Immature natural killer cell (primary cell): ENCODE measurements around the gene SCAF8. TPM values are rescaled to one million over a fixed set of nuclear protein-coding genes. Genes with fewer than 3 reads are reported as not detected.
"Not testable (repeated sequence)": the region's sequence is repeated elsewhere in the genome, so short reads cannot be mapped to it uniquely, and the experiment has no call there.

Source experiments
- DNase-seq, 3 donors: peaks; one replicate each; pipeline ENCODE4 v3.0.0; 2022; ENCODE audit warnings: mixed read lengths in 1 of 3
- H3K27ac Mint-ChIP-seq, 6 donors: one replicate each; pipeline ENCODE4 v1.8.0; 2020; ENCODE audit warnings: mixed read lengths in 6 of 6, mild to moderate bottlenecking in 5 of 6, inconsistent platforms in 4 of 6, moderate library complexity in 3 of 6
- H3K27me3 Mint-ChIP-seq, 3 donors: one replicate each; pipeline ENCODE4 v1.8.0; 2020 to 2021; ENCODE audit warnings: low read depth in 3 of 3, mild to moderate bottlenecking in 3 of 3, mixed read lengths in 3 of 3, moderate library complexity in 3 of 3, inconsistent platforms in 1 of 3
- H3K36me3 Mint-ChIP-seq, 3 donors: one replicate each; pipeline ENCODE4 v1.8.0; 2020; ENCODE audit warnings: mixed read lengths in 3 of 3, inconsistent platforms in 2 of 3, mild to moderate bottlenecking in 2 of 3
- H3K4me1 Mint-ChIP-seq, 2 donors: one replicate each; pipeline ENCODE4 v1.8.0; 2020; ENCODE audit warnings: inconsistent platforms in 2 of 2, mild to moderate bottlenecking in 2 of 2, mixed read lengths in 2 of 2, moderate library complexity in 1 of 2
- H3K4me3 Mint-ChIP-seq, 5 donors: one replicate each; pipeline ENCODE4 v1.8.0; 2020; ENCODE audit warnings: mild to moderate bottlenecking in 5 of 5, mixed read lengths in 5 of 5, inconsistent platforms in 3 of 5, moderate library complexity in 3 of 5
- H3K9me3 Mint-ChIP-seq, 6 donors: one replicate each; pipeline ENCODE4 v1.8.0; 2020; ENCODE audit warnings: mild to moderate bottlenecking in 6 of 6, mixed read lengths in 6 of 6, inconsistent platforms in 4 of 6, moderate library complexity in 3 of 6
- polyA plus RNA-seq, 3 donors: library from polyadenylated mRNA; unstranded; fragments of 300-500 nt; fragmentation: Illumina TruSeq; gene quantifications; one replicate each; pipeline ENCODE4 v1.2.3, GENCODE V29; 2021

SCAF8 gene
- polyA plus RNA-seq: 10 to 100 TPM in 1 of 3 donors, 1 to 10 TPM in 2; 6.4 to 18.2 (median 8.1) TPM

- Mint-ChIP-seq H3K27me3 (peaks cover 5 to 20% (median 7%) of the 10 kb centered on the region in 3 donors), H3K4me1 (peaks cover 45 to 55% of the 10 kb centered on the region in 2 donors), H3K36me3 (no peaks in the 10 kb centered on the region), H3K9me3 (no peaks in the 10 kb centered on the region), H3K4me3 (peak within 1 kb of the TSS; percentile 86 to 93 (median 91)), H3K27ac (peak within 1 kb of the TSS; percentile 90 to 98 (median 96))
- DNase-seq: peak; percentile 87 to 89 (median 89)
Observed at GRCh38 chr6:154733183-154733625, at the start of gene SCAF8. Gene SCAF8, plus strand, starts transcription at chr6:154733416. Its CDS starts 485 bp downstream, at chr6:154733901.

- Mint-ChIP-seq H3K27ac (peak overlapping the region in 5 of 6 donors; percentile 12 to 78 (median 51)), H3K4me3 (peak overlapping the region; percentile 1 to 42 (median 12))
- DNase-seq: peak; percentile 2 to 11 (median 4)
Observed at GRCh38 chr6:154683756-154684523, 49.3 kb upstream of the SCAF8 start.

GRCh38 chr6:154686162-154686561 is 47.1 kb upstream of the SCAF8 start:
- no peak overlapping the region for H3K27ac Mint-ChIP-seq
- no peaks in the 10 kb centered on the region for H3K36me3 Mint-ChIP-seq
- peaks cover 0 to 2% (median 0%) of the 10 kb centered on the region in 3 donors for H3K27me3 Mint-ChIP-seq
- peaks cover 13% of the 10 kb centered on the region in 2 donors for H3K4me1 Mint-ChIP-seq
- DNase-seq: no peak
- no peaks in the 10 kb centered on the region for H3K9me3 Mint-ChIP-seq
- H3K4me3 Mint-ChIP-seq: no peak overlapping the region

More at GRCh38 chr6:154683756-154684523, 49.3 kb upstream of the SCAF8 start:
- Mint-ChIP-seq H3K4me1 (peaks cover 13% of the 10 kb centered on the region in 2 donors), H3K36me3 (no peaks in the 10 kb centered on the region), H3K27me3 (peaks cover 0 to 1% (median 0%) of the 10 kb centered on the region in 3 donors), H3K9me3 (no peaks in the 10 kb centered on the region)

- no peaks in the 10 kb centered on the region for H3K9me3 Mint-ChIP-seq
- H3K27ac Mint-ChIP-seq: no peak overlapping the region
- H3K36me3 Mint-ChIP-seq: no peaks in the 10 kb centered on the region
- peaks cover 0 to under 1% of the 10 kb centered on the region in 2 donors for H3K4me1 Mint-ChIP-seq
- H3K27me3 Mint-ChIP-seq: peaks cover 0 to 7% (median 0%) of the 10 kb centered on the region in 3 donors
- H3K4me3 Mint-ChIP-seq: no peak overlapping the region
- DNase-seq: no peak
Observed at GRCh38 chr6:154689493-154690255, 43.5 kb upstream of the SCAF8 start.

GRCh38 chr6:154690857-154691256 is 42.4 kb upstream of the SCAF8 start:
- no peak overlapping the region for H3K27ac Mint-ChIP-seq
- no peaks in the 10 kb centered on the region for H3K4me1 Mint-ChIP-seq
- no peak overlapping the region for H3K4me3 Mint-ChIP-seq
- H3K9me3 Mint-ChIP-seq: no peaks in the 10 kb centered on the region
- H3K36me3 Mint-ChIP-seq: no peaks in the 10 kb centered on the region
- peaks cover 0 to 7% (median 0%) of the 10 kb centered on the region in 3 donors for H3K27me3 Mint-ChIP-seq
- no peak for DNase-seq

- Mint-ChIP-seq H3K27ac (no peak overlapping the region), H3K36me3 (no peaks in the 10 kb centered on the region), H3K9me3 (peaks cover 0 to 1% (median 0%) of the 10 kb centered on the region in 6 donors), H3K27me3 (peaks cover 0 to 4% (median 0%) of the 10 kb centered on the region in 3 donors), H3K4me1 (no peaks in the 10 kb centered on the region), H3K4me3 (no peak overlapping the region)
- no peak for DNase-seq
Observed at GRCh38 chr6:154696661-154697060, 36.6 kb upstream of the SCAF8 start.

- Mint-ChIP-seq H3K27me3 (peaks cover 0 to 9% (median 9%) of the 10 kb centered on the region in 3 donors), H3K9me3 (no peaks in the 10 kb centered on the region), H3K4me1 (no peaks in the 10 kb centered on the region), H3K27ac (no peak overlapping the region), H3K4me3 (no peak overlapping the region), H3K36me3 (no peaks in the 10 kb centered on the region)
- DNase-seq: no peak
Observed at GRCh38 chr6:154703124-154703523, 30.1 kb upstream of the SCAF8 start.

GRCh38 chr6:154705471-154706113 is 27.6 kb upstream of the SCAF8 start:
- Mint-ChIP-seq H3K9me3 (no peaks in the 10 kb centered on the region), H3K27ac (no peak overlapping the region), H3K4me3 (no peak overlapping the region), H3K27me3 (peaks cover 0 to 11% (median 10%) of the 10 kb centered on the region in 3 donors), H3K36me3 (no peaks in the 10 kb centered on the region), H3K4me1 (no peaks in the 10 kb centered on the region)
- DNase-seq: peak in 1 of 3 donors; percentile 14

GRCh38 chr6:154706389-154706788 is 26.8 kb upstream of the SCAF8 start:
- no peaks in the 10 kb centered on the region for H3K4me1 Mint-ChIP-seq
- no peak overlapping the region for H3K4me3 Mint-ChIP-seq
- no peak for DNase-seq
- H3K36me3 Mint-ChIP-seq: no peaks in the 10 kb centered on the region
- H3K27ac Mint-ChIP-seq: no peak overlapping the region
- no peaks in the 10 kb centered on the region for H3K9me3 Mint-ChIP-seq
- peaks cover 0 to 12% (median 10%) of the 10 kb centered on the region in 3 donors for H3K27me3 Mint-ChIP-seq

GRCh38 chr6:154709621-154710020 is 23.6 kb upstream of the SCAF8 start:
- Mint-ChIP-seq H3K4me1 (no peaks in the 10 kb centered on the region), H3K36me3 (no peaks in the 10 kb centered on the region), H3K27ac (no peak overlapping the region), H3K27me3 (peaks cover 0 to 17% (median 5%) of the 10 kb centered on the region in 3 donors), H3K4me3 (no peak overlapping the region), H3K9me3 (no peaks in the 10 kb centered on the region)
- DNase-seq: no peak

GRCh38 chr6:154710689-154711088 is 22.5 kb upstream of the SCAF8 start:
- Mint-ChIP-seq H3K9me3 (no peaks in the 10 kb centered on the region), H3K4me1 (no peaks in the 10 kb centered on the region), H3K27ac (no peak overlapping the region), H3K27me3 (peaks cover 0 to 14% (median 4%) of the 10 kb centered on the region in 3 donors), H3K36me3 (no peaks in the 10 kb centered on the region), H3K4me3 (no peak overlapping the region)
- DNase-seq: no peak

GRCh38 chr6:154715446-154715845 is 17.8 kb upstream of the SCAF8 start:
- Mint-ChIP-seq H3K27me3 (peaks cover 7 to 12% (median 8%) of the 10 kb centered on the region in 3 donors), H3K4me3 (no peak overlapping the region), H3K36me3 (peaks cover 0 to 5% (median 0%) of the 10 kb centered on the region in 3 donors), H3K9me3 (peaks cover 0 to 8% (median 3%) of the 10 kb centered on the region in 6 donors), H3K27ac (no peak overlapping the region), H3K4me1 (no peaks in the 10 kb centered on the region)
- no peak for DNase-seq

GRCh38 chr6:154716350-154716749 is 16.9 kb upstream of the SCAF8 start:
- not testable (repeated sequence) for H3K9me3 Mint-ChIP-seq, H3K4me1 Mint-ChIP-seq, H3K36me3 Mint-ChIP-seq, H3K27ac Mint-ChIP-seq, H3K4me3 Mint-ChIP-seq, DNase-seq
- peaks cover 7 to 12% (median 8%) of the 10 kb centered on the region in 3 donors for H3K27me3 Mint-ChIP-seq
